ELF-1 (cell line): ENCODE measurements around the gene VAV3.
"Not testable (repeated sequence)": the region's sequence is repeated elsewhere in the genome, so short reads cannot be mapped to it uniquely, and the experiment has no call there.

Experiments
- DNase-seq: peaks from one replicate; pipeline ENCODE4 v3.0.0-alpha.2; 2016; ENCODE audit warnings: low read depth, low spot score

Gene VAV3

GRCh38 chr1:107741242-107741641, 223.7 kb downstream of the VAV3 start:
- no peak for DNase-seq

- no peak for DNase-seq
These were observed 224.4 kb downstream of the VAV3 start for GRCh38 chr1:107740579-107740978.

GRCh38 chr1:107739651-107740050, 225.3 kb downstream of the VAV3 start:
- peak; percentile 6 for DNase-seq

- DNase-seq = no peak
These were observed 225.8 kb downstream of the VAV3 start for GRCh38 chr1:107739201-107739600.

GRCh38 chr1:107733401-107733800, 231.6 kb downstream of the VAV3 start:
- DNase-seq = not testable (repeated sequence)

GRCh38 chr1:107727866-107728265, 237.1 kb downstream of the VAV3 start:
- DNase-seq = no peak

GRCh38 chr1:107726860-107727259, 238.1 kb downstream of the VAV3 start:
- DNase-seq = no peak

- DNase-seq = no peak
These were observed 240.3 kb downstream of the VAV3 start for GRCh38 chr1:107724648-107725047.

- not testable (repeated sequence) for DNase-seq
These were observed 244.8 kb downstream of the VAV3 start for GRCh38 chr1:107720210-107720609.

GRCh38 chr1:107710005-107710404, 255.0 kb downstream of the VAV3 start:
- no peak for DNase-seq

GRCh38 chr1:107707111-107707510, 257.9 kb downstream of the VAV3 start:
- no peak for DNase-seq

- no peak for DNase-seq
These were observed 258.8 kb downstream of the VAV3 start for GRCh38 chr1:107706182-107706581.

GRCh38 chr1:107704911-107705310, 260.1 kb downstream of the VAV3 start:
- no peak for DNase-seq

- DNase-seq = no peak
These were observed 261.9 kb downstream of the VAV3 start for GRCh38 chr1:107702946-107703571.

GRCh38 chr1:107700651-107701050, 264.3 kb downstream of the VAV3 start:
- not testable (repeated sequence) for DNase-seq

- no peak for DNase-seq
These were observed 266.8 kb downstream of the VAV3 start for GRCh38 chr1:107698161-107698560.

- DNase-seq = no peak
These were observed 269.6 kb downstream of the VAV3 start for GRCh38 chr1:107695341-107695740.

GRCh38 chr1:107692580-107693345, 272.2 kb downstream of the VAV3 start:
- DNase-seq = no peak

- no peak for DNase-seq
These were observed 273.4 kb downstream of the VAV3 start for GRCh38 chr1:107691540-107691939.

GRCh38 chr1:107690491-107690890, 274.5 kb downstream of the VAV3 start:
- DNase-seq = no peak

- peak; percentile 20 for DNase-seq
These were observed 275.2 kb downstream of the VAV3 start for GRCh38 chr1:107689733-107690132.

- peak; percentile 52 for DNase-seq
These were observed 275.8 kb downstream of the VAV3 start for GRCh38 chr1:107689159-107689558.
